ENCODE measurements around the gene FAM169A.
"Not testable (repeated sequence)": the region's sequence is repeated elsewhere in the genome, so short reads cannot be mapped to it uniquely, and the experiment has no call there.

Gene FAM169A

GRCh38 chr5:74865804-74866595 lies at the start of gene FAM169A:
FAM169A (minus strand) TSS chr5:74866387; CDS start chr5:74841676, 24,711 bp downstream.
- DNase-seq, result peak; percentile 59

GRCh38 chr5:74915488-74915887 lies 49.3 kb upstream of the FAM169A start:
- no peak for DNase-seq

- DNase-seq, result not testable (repeated sequence)
These were observed 45.2 kb upstream of the FAM169A start for GRCh38 chr5:74911421-74911820.

- not testable (repeated sequence) for DNase-seq
These were observed 43.7 kb upstream of the FAM169A start for GRCh38 chr5:74909888-74910287.

- DNase-seq, result not testable (repeated sequence)
These were observed 42.0 kb upstream of the FAM169A start for GRCh38 chr5:74908237-74908636.

- DNase-seq, result not testable (repeated sequence)
These were observed 38.5 kb upstream of the FAM169A start for GRCh38 chr5:74904713-74905112.

- no peak for DNase-seq
These were observed 37.1 kb upstream of the FAM169A start for GRCh38 chr5:74903165-74903787.

- DNase-seq, result no peak
These were observed 30.9 kb upstream of the FAM169A start for GRCh38 chr5:74897049-74897448.

- DNase-seq, result peak; percentile 49
These were observed 29.7 kb upstream of the FAM169A start for GRCh38 chr5:74895906-74896305.

- no peak for DNase-seq
These were observed 28.2 kb upstream of the FAM169A start for GRCh38 chr5:74894351-74894750.

- DNase-seq, result no peak
These were observed 26.7 kb upstream of the FAM169A start for GRCh38 chr5:74892921-74893320.

- no peak for DNase-seq
These were observed 23.4 kb upstream of the FAM169A start for GRCh38 chr5:74889523-74890105.

- no peak for DNase-seq
These were observed 21.9 kb upstream of the FAM169A start for GRCh38 chr5:74888117-74888516.

GRCh38 chr5:74885170-74885569 lies 19.0 kb upstream of the FAM169A start:
- no peak for DNase-seq

GRCh38 chr5:74882379-74883134 lies 16.4 kb upstream of the FAM169A start:
- DNase-seq, result not testable (repeated sequence)

GRCh38 chr5:74877624-74878304 lies 11.6 kb upstream of the FAM169A start:
- DNase-seq, result no peak

- DNase-seq, result no peak
These were observed 10.0 kb upstream of the FAM169A start for GRCh38 chr5:74875994-74876791.

GRCh38 chr5:74873525-74874249 lies 7.5 kb upstream of the FAM169A start:
- DNase-seq, result no peak

- no peak for DNase-seq
These were observed 4.3 kb upstream of the FAM169A start for GRCh38 chr5:74870299-74871067.

- not testable (repeated sequence) for DNase-seq
These were observed 3.2 kb upstream of the FAM169A start for GRCh38 chr5:74869414-74869813.
